RWPE2 (cell line): ENCODE data around the gene MBD3.
"Not testable (repeated sequence)": the region's sequence is repeated elsewhere in the genome, so short reads cannot be mapped to it uniquely, and the experiment has no call there.

Experiments used
- ATAC-seq: fragments of 200-7000 bp; cut with Tn5 transposase; 3 replicates; pipeline ENCODE4 v1.9.1; 2021; ENCODE audit warnings: low read depth
- DNase-seq: peaks from one replicate; pipeline ENCODE4 v3.0.0-alpha.2; 2020; ENCODE audit warnings: low spot score
- H3K27ac ChIP-seq: fragments of 450-650 bp; 2 replicates; pipeline ENCODE4 v1.5.1; 2017; ENCODE audit warnings: mild to moderate bottlenecking; ENCODE audit not compliant: poor library complexity, severe bottlenecking
- H3K27me3 ChIP-seq: fragments of 250-450 bp; sonication (Bioruptor Pico); 2 replicates; pipeline ENCODE4 v1.5.1; 2021; ENCODE audit warnings: mild to moderate bottlenecking, moderate library complexity; ENCODE audit not compliant: insufficient read depth, poor library complexity, severe bottlenecking
- H3K36me3 ChIP-seq: fragments of 250-450 bp; sonication (Bioruptor Pico); 2 replicates; pipeline ENCODE4 v1.5.1; 2020; ENCODE audit warnings: low read depth, mild to moderate bottlenecking, moderate library complexity
- H3K4me1 ChIP-seq: fragments of 250-450 bp; sonication (Bioruptor Pico); 2 replicates; pipeline ENCODE4 v1.5.1; 2021; ENCODE audit warnings: mild to moderate bottlenecking, moderate library complexity; ENCODE audit not compliant: insufficient read depth, poor library complexity, severe bottlenecking
- H3K4me3 ChIP-seq: fragments of 250-450 bp; sonication (Bioruptor Pico); 2 replicates; pipeline ENCODE4 v1.5.1; 2021; ENCODE audit warnings: mild to moderate bottlenecking, moderate library complexity; ENCODE audit not compliant: severe bottlenecking
- H3K9me3 ChIP-seq: fragments of 250-450 bp; sonication (Bioruptor Pico); 2 replicates; pipeline ENCODE4 v1.5.1; 2021; ENCODE audit warnings: mild to moderate bottlenecking, moderate library complexity; ENCODE audit not compliant: severe bottlenecking
- CTCF ChIP-seq: fragments of 450-650 bp; IDR thresholded peaks from one replicate; pipeline ENCODE4 v1.5.1; 2017; ENCODE audit warnings: mild to moderate bottlenecking, moderate library complexity; ENCODE audit not compliant: poor library complexity, severe bottlenecking

MBD3 gene

GRCh38 chr19:1592755-1593500, at the start of gene MBD3:
MBD3 (minus strand) TSS chr19:1592865; CDS start chr19:1592631, 234 bp downstream.
- ATAC-seq = peak; percentile 70
- Histone ChIP-seq H3K4me1 (peaks cover 25% of the 10 kb centered on the region), H3K36me3 (peaks cover 16% of the 10 kb centered on the region), H3K27ac (peak within 1 kb of the TSS; percentile 90), H3K9me3 (no peaks in the 10 kb centered on the region), H3K27me3 (no peaks in the 10 kb centered on the region), H3K4me3 (peak within 1 kb of the TSS; percentile 95)
- TF ChIP-seq CTCF = no peak
- DNase-seq = peak; percentile 89

- not testable (repeated sequence) for H3K4me3 ChIP-seq, H3K9me3 ChIP-seq, DNase-seq, H3K4me1 ChIP-seq, H3K27me3 ChIP-seq, H3K27ac ChIP-seq, ATAC-seq
- peaks cover 43% of the 10 kb centered on the region for H3K36me3 ChIP-seq
Observed at GRCh38 chr19:1640893-1641448, 48.3 kb upstream of the MBD3 start.

- no peaks in the 10 kb centered on the region for H3K4me1 ChIP-seq
- no peak overlapping the region for H3K27ac ChIP-seq
- no peak overlapping the region for H3K4me3 ChIP-seq
- TF ChIP-seq CTCF = no peak
- ATAC-seq (no peak), DNase-seq (no peak)
- H3K36me3 ChIP-seq = peaks cover 32% of the 10 kb centered on the region
- H3K9me3 ChIP-seq = no peaks in the 10 kb centered on the region
- H3K27me3 ChIP-seq = no peaks in the 10 kb centered on the region
Observed at GRCh38 chr19:1636325-1637236, 43.9 kb upstream of the MBD3 start.

- H3K4me3 ChIP-seq = no peak overlapping the region
- peaks cover 30% of the 10 kb centered on the region for H3K36me3 ChIP-seq
- TF ChIP-seq CTCF = no peak
- H3K27me3 ChIP-seq = no peaks in the 10 kb centered on the region
- no peak overlapping the region for H3K27ac ChIP-seq
- no peaks in the 10 kb centered on the region for H3K4me1 ChIP-seq
- ATAC-seq (no peak), DNase-seq (no peak)
- H3K9me3 ChIP-seq = no peaks in the 10 kb centered on the region
Observed at GRCh38 chr19:1634938-1635243, 42.2 kb upstream of the MBD3 start.

DNA sequence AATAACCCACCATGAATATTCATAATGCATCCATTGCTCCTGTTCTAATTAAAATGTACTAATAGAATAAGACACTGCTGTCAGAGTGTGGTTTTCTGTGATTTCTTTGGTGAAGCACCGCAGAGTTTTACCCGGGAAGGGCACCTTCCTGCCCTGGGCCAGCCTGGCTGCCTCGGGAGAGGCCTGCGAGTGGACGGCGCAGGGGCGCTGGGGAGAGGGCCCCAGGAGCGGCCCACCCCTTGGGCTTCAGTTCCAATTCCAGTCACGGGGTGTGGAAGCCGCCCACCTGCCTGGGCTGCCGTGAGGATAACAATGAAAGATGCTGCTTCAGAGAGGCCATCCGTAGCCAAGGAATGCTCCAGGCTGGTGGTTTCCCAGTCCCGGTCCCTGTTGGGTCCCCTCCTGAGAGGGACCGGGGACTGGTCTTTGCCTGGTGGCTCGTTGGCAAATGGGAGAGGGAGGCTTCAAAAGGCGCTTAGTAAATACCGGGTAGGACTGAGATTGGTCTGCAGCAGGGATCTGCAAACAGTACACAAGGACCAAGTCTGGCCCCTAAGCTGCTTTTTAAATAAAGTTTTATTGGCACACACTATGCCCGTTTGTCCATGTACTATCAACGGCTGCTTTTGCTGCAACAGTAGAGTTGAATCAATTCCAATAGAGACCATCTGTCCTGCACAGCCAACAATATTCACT, 41.7 kb upstream of the MBD3 start:
- peaks cover 29% of the 10 kb centered on the region for H3K36me3 ChIP-seq
- ATAC-seq = no peak
- DNase-seq = no peak
- H3K27me3 ChIP-seq = no peaks in the 10 kb centered on the region
- no peaks in the 10 kb centered on the region for H3K4me1 ChIP-seq
- no peak for TF ChIP-seq CTCF
- H3K27ac ChIP-seq = no peak overlapping the region
- no peak overlapping the region for H3K4me3 ChIP-seq
- no peaks in the 10 kb centered on the region for H3K9me3 ChIP-seq
